ENCODE data around the gene DMRT2.

The DMRT2 gene

DNA sequence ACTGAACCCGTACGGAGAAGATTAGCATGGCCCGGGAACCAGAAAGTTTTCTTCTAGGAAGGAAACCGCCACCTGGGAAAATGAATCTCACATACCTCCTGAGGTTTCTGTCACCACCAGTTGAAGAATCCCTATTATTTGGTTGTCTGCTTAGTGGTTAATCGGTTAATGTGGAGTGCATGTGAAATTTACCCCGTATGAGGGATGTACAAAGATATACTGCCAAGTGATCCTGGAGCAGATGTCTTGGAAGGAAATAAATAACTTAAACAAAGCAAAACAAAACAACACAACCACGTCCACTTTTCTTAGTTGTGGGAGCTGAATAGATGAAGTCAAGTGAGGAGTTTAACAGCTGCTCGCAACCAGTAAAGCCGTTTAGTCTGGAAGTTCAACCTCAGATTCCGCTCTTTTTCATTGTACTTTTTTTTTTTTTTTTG lies 3.8 kb downstream of the DMRT2 start:
- H3K4me1 Mint-ChIP-seq, result peaks cover 30% of the 10 kb centered on the region
- H3K27me3 Mint-ChIP-seq, result peaks cover 62% of the 10 kb centered on the region
- peaks cover 1% of the 10 kb centered on the region for H3K36me3 Mint-ChIP-seq
- peaks cover 5% of the 10 kb centered on the region for H3K9me3 Mint-ChIP-seq
- H3K27ac Mint-ChIP-seq, result peak overlapping the region; percentile 46
- no peak overlapping the region for H3K4me3 Mint-ChIP-seq

DNA sequence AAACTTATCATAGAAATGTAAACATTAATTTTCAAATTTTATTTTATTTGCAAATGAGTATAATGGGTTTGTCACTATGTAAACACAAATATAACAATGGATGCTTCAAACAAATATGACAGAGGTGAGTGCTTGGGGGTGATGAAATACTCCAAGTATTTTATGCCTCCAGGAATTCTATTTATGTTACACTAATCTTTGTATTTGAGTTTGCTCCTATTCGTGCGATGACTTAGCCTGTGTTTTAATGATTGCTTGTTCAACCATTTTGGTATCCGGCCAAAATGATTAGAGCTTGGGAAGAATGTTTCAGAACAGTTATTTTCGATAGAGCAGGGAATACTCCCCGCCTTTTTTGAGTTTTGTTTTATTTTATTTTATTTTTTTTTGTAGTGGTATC lies 5.0 kb downstream of the DMRT2 start:
- H3K4me1 Mint-ChIP-seq, result peaks cover 18% of the 10 kb centered on the region
- no peak overlapping the region for H3K27ac Mint-ChIP-seq
- peaks cover 53% of the 10 kb centered on the region for H3K27me3 Mint-ChIP-seq
- H3K4me3 Mint-ChIP-seq, result no peak overlapping the region
- no peaks in the 10 kb centered on the region for H3K9me3 Mint-ChIP-seq
- peaks cover 1% of the 10 kb centered on the region for H3K36me3 Mint-ChIP-seq

- H3K27ac Mint-ChIP-seq, result no peak overlapping the region
- H3K4me3 Mint-ChIP-seq, result no peak overlapping the region
- H3K4me1 Mint-ChIP-seq, result no peaks in the 10 kb centered on the region
- H3K36me3 Mint-ChIP-seq, result peaks cover 1% of the 10 kb centered on the region
- H3K9me3 Mint-ChIP-seq, result no peaks in the 10 kb centered on the region
- peaks cover 44% of the 10 kb centered on the region for H3K27me3 Mint-ChIP-seq
These were observed 7.8 kb downstream of the DMRT2 start for GRCh38 chr9:1057910-1058309.

DNA sequence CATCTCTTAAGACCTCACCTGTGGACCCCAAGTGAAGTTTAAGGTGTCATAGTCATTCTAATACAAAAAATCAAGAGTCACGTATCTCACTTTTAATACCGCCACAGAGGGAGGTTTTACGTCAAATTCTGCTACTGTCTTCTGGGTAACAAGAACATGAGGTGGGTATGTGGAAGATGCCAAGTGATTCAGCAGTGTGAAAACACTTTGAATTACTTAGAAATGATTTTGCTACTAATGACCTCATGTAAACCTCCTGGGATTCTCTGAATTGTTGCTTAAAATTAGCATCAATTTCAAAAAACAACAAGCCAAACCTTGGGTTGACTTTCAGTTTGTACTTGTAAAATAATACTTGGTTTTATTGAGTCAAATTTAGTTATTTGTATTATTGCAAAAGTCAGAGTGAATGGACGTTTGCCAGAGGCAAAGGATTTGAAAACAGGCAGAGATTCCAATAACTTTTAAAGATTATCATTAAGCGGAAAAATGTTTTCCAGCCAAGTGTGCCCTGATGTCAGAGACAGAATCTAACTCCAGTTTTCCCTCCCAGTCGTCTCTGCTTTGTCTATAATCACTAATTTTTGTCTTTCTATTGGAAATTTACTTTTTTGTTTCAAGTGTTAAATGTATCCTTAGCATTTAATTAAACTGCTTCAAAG lies 8.8 kb downstream of the DMRT2 start:
- Mint-ChIP-seq H3K27me3 (peaks cover 43% of the 10 kb centered on the region), H3K9me3 (no peaks in the 10 kb centered on the region), H3K27ac (no peak overlapping the region), H3K4me3 (no peak overlapping the region), H3K4me1 (no peaks in the 10 kb centered on the region), H3K36me3 (peaks cover 1% of the 10 kb centered on the region)

DNA sequence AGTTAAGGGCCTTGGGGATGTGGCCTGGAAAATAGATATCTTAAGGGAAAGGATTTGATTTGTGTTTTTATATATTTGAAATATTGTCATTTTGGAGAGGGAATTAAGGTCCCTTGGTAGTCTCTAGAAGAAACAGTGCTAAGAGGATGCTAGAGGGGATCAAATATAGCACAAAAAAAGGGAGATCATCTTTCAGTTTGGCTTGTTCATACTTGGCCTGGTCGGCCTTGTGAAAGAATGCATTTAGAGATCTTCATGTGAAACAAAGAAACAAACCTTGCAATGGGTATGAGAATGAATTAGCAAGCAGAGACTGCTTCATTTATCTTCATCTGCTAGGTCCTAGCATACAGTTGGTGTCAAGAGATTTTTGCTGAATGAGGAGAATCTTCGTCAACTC lies 15.0 kb downstream of the DMRT2 start:
- Mint-ChIP-seq H3K4me3 (no peak overlapping the region), H3K9me3 (no peaks in the 10 kb centered on the region), H3K27ac (no peak overlapping the region), H3K4me1 (no peaks in the 10 kb centered on the region), H3K36me3 (no peaks in the 10 kb centered on the region), H3K27me3 (peaks cover 17% of the 10 kb centered on the region)

DNA sequence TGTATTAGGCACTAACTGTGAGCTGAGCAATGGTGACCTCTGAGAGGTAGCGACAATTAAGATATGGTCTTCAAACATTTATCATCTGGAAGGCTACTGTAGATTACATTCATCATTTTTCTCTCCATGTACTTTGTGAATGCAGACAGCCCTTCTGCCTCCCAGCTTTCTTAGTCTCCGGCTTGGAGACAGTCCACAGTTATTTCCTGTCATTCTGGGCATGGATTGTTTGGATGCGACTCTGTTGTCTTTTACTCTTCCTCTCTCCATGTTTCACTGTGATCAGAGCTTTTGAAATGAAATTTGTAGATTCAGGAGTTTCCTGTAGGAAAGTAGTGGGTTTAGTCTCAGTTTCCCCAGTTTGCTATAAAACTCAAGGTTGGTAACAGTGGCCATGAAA lies 20.5 kb downstream of the DMRT2 start:
- H3K4me1 Mint-ChIP-seq, result no peaks in the 10 kb centered on the region
- H3K27me3 Mint-ChIP-seq, result peaks cover 9% of the 10 kb centered on the region
- H3K27ac Mint-ChIP-seq, result no peak overlapping the region
- no peaks in the 10 kb centered on the region for H3K9me3 Mint-ChIP-seq
- H3K36me3 Mint-ChIP-seq, result no peaks in the 10 kb centered on the region
- no peak overlapping the region for H3K4me3 Mint-ChIP-seq

- H3K4me3 Mint-ChIP-seq, result no peak overlapping the region
- no peaks in the 10 kb centered on the region for H3K36me3 Mint-ChIP-seq
- H3K9me3 Mint-ChIP-seq, result no peaks in the 10 kb centered on the region
- no peak overlapping the region for H3K27ac Mint-ChIP-seq
- H3K27me3 Mint-ChIP-seq, result peaks cover 11% of the 10 kb centered on the region
- no peaks in the 10 kb centered on the region for H3K4me1 Mint-ChIP-seq
These were observed 21.6 kb downstream of the DMRT2 start for GRCh38 chr9:1071730-1072129.

DNA sequence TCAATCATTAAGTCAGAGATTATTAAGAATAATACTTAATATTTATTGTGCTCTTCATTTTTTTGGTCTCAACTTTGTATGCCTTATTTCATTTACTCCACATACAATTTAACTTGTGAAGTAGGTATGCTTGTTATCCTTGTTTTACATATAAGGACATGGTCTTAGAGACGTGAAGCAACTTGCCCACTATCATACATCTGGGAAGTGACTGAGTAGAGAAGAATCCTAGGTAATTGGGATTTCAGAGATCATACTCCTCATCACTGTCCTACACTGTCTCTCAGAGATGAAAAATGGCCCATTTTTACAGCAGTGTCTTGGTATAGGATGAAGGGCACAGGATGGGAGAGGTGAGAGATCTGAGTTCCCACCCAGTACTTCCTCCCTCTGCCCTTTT lies 23.3 kb downstream of the DMRT2 start:
- no peaks in the 10 kb centered on the region for H3K4me1 Mint-ChIP-seq
- peaks cover 13% of the 10 kb centered on the region for H3K27me3 Mint-ChIP-seq
- no peak overlapping the region for H3K4me3 Mint-ChIP-seq
- H3K36me3 Mint-ChIP-seq, result no peaks in the 10 kb centered on the region
- H3K9me3 Mint-ChIP-seq, result no peaks in the 10 kb centered on the region
- no peak overlapping the region for H3K27ac Mint-ChIP-seq

GRCh38 chr9:1077616-1078015 lies 27.5 kb downstream of the DMRT2 start:
- Mint-ChIP-seq H3K9me3 (no peaks in the 10 kb centered on the region), H3K27me3 (peaks cover 15% of the 10 kb centered on the region), H3K36me3 (no peaks in the 10 kb centered on the region), H3K27ac (no peak overlapping the region), H3K4me3 (no peak overlapping the region), H3K4me1 (no peaks in the 10 kb centered on the region)

- no peak overlapping the region for H3K4me3 Mint-ChIP-seq
- no peaks in the 10 kb centered on the region for H3K36me3 Mint-ChIP-seq
- no peaks in the 10 kb centered on the region for H3K9me3 Mint-ChIP-seq
These were observed 33.3 kb downstream of the DMRT2 start for GRCh38 chr9:1083325-1083913.

GRCh38 chr9:1085086-1085485 lies 34.9 kb downstream of the DMRT2 start:
- Mint-ChIP-seq H3K27ac (no peak overlapping the region), H3K4me3 (no peak overlapping the region), H3K9me3 (no peaks in the 10 kb centered on the region), H3K36me3 (no peaks in the 10 kb centered on the region), H3K4me1 (no peaks in the 10 kb centered on the region), H3K27me3 (peaks cover 18% of the 10 kb centered on the region)

More at GRCh38 chr9:1083325-1083913, 33.3 kb downstream of the DMRT2 start:
- Mint-ChIP-seq H3K27me3 (peaks cover 20% of the 10 kb centered on the region), H3K4me1 (no peaks in the 10 kb centered on the region), H3K27ac (no peak overlapping the region)

GRCh38 chr9:1086517-1086916 lies 36.4 kb downstream of the DMRT2 start:
- Mint-ChIP-seq H3K27me3 (peaks cover 19% of the 10 kb centered on the region), H3K27ac (no peak overlapping the region), H3K4me1 (no peaks in the 10 kb centered on the region), H3K36me3 (no peaks in the 10 kb centered on the region), H3K4me3 (no peak overlapping the region), H3K9me3 (no peaks in the 10 kb centered on the region)

GRCh38 chr9:1087120-1087881 lies 37.1 kb downstream of the DMRT2 start:
- H3K4me3 Mint-ChIP-seq, result no peak overlapping the region
- no peaks in the 10 kb centered on the region for H3K36me3 Mint-ChIP-seq
- no peak overlapping the region for H3K27ac Mint-ChIP-seq
- H3K4me1 Mint-ChIP-seq, result no peaks in the 10 kb centered on the region
- no peaks in the 10 kb centered on the region for H3K9me3 Mint-ChIP-seq
- H3K27me3 Mint-ChIP-seq, result peaks cover 18% of the 10 kb centered on the region

DNA sequence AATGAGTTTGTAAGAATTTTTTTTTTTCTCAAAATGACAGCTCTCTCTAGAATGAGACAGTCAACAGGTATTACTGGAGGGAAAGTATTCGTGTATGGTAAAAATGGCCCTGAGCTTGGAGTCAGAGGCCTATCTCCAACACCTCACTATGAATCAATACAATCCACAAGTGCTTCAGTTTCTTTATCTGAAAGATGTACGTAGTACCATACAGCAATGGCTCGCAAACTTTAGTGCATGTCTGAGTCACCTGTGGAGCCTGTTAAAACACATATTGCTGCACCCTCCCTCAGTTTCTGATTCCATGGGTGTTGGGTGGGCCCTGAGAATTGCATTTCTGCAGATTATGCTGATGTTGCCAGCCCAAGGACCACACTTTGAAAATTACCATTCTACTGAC lies 44.6 kb downstream of the DMRT2 start:
- no peaks in the 10 kb centered on the region for H3K9me3 Mint-ChIP-seq
- no peaks in the 10 kb centered on the region for H3K36me3 Mint-ChIP-seq
- no peak overlapping the region for H3K4me3 Mint-ChIP-seq
- no peaks in the 10 kb centered on the region for H3K4me1 Mint-ChIP-seq
- H3K27ac Mint-ChIP-seq, result no peak overlapping the region
- peaks cover 18% of the 10 kb centered on the region for H3K27me3 Mint-ChIP-seq

- Mint-ChIP-seq H3K27me3 (peaks cover 18% of the 10 kb centered on the region), H3K9me3 (no peaks in the 10 kb centered on the region), H3K27ac (no peak overlapping the region), H3K4me3 (no peak overlapping the region), H3K36me3 (no peaks in the 10 kb centered on the region), H3K4me1 (no peaks in the 10 kb centered on the region)
These were observed 46.2 kb downstream of the DMRT2 start for GRCh38 chr9:1096155-1096964.

Measured in activated naive CD4-positive, alpha-beta T cell treated with anti-CD3 and anti-CD28 coated beads, Interleukin-2, amount 50 U/mL, for 24 hours (primary cell).